Measurements from ENCODE around the gene KSR1.
A peak's percentile ranks its signal among the peaks of the same experiment; 100 is the strongest.

Gene KSR1

GRCh38 chr17:27475070-27475673, 18.9 kb downstream of the KSR1 start:
- no peak for DNase-seq

GRCh38 chr17:27475981-27476895, 20.0 kb downstream of the KSR1 start:
- DNase-seq: no peak

- DNase-seq: no peak
Observed at GRCh38 chr17:27477050-27477888, 21.0 kb downstream of the KSR1 start.

- DNase-seq: no peak
Observed at GRCh38 chr17:27477971-27478684, 21.9 kb downstream of the KSR1 start.

- no peak for DNase-seq
Observed at GRCh38 chr17:27478901-27479538, 22.8 kb downstream of the KSR1 start.

- DNase-seq: no peak
Observed at GRCh38 chr17:27479838-27480237, 23.6 kb downstream of the KSR1 start.

- no peak for DNase-seq
Observed at GRCh38 chr17:27480699-27481098, 24.5 kb downstream of the KSR1 start.

- DNase-seq: peak; percentile 51 to 56
Observed at GRCh38 chr17:27481327-27481726, 25.1 kb downstream of the KSR1 start.

- DNase-seq: no peak
Observed at GRCh38 chr17:27485125-27485524, 28.9 kb downstream of the KSR1 start.

- DNase-seq: no peak
Observed at GRCh38 chr17:27485716-27486495, 29.7 kb downstream of the KSR1 start.

- DNase-seq: no peak
Observed at GRCh38 chr17:27486741-27487140, 30.5 kb downstream of the KSR1 start.

GRCh38 chr17:27488231-27488630, 32.0 kb downstream of the KSR1 start:
- no peak for DNase-seq

- peak in 1 of 2 donors; percentile 38 for DNase-seq
Observed at GRCh38 chr17:27489045-27489715, 32.9 kb downstream of the KSR1 start.

- no peak for DNase-seq
Observed at GRCh38 chr17:27490391-27490790, 34.1 kb downstream of the KSR1 start.

GRCh38 chr17:27491713-27492190, 35.5 kb downstream of the KSR1 start:
- no peak for DNase-seq

GRCh38 chr17:27492470-27492869, 36.2 kb downstream of the KSR1 start:
- no peak for DNase-seq

GRCh38 chr17:27493088-27493487, 36.8 kb downstream of the KSR1 start:
- no peak for DNase-seq

- DNase-seq: peak in 1 of 2 donors; percentile 46
Observed at GRCh38 chr17:27494192-27495091, 38.2 kb downstream of the KSR1 start.

GRCh38 chr17:27495460-27495859, 39.2 kb downstream of the KSR1 start:
- no peak for DNase-seq
